Measurements from ENCODE around the gene IRAK2.

- TF ChIP-seq CTCF (conservative IDR thresholded peaks at IDR 0.05; ENCODE audit: low read length), result no peak
- no peak for TF ChIP-seq EZH2phosphoT487 (IDR thresholded peaks at IDR 0.05; ENCODE audit: borderline replicate concordance)
These were observed 13.0 kb downstream of the IRAK2 start for GRCh38 chr3:10177737-10178136.
